Natural killer cell (primary cell): ENCODE measurements around the gene TTC34. TPM values are rescaled to one million over a fixed set of nuclear protein-coding genes. Genes with fewer than 3 reads are reported as not detected.

ENCODE experiments used
- ATAC-seq, 3 donors: fragments of 150-1000 bp in 2 of 3; fragments of 200-7000 bp in 1 of 3; cut with Tn5 transposase; 1 replicate in 1 of 3; 2 replicates in 2 of 3; pipeline ENCODE4 v1.10.0; 2021; ENCODE audit warnings: mild to moderate bottlenecking in 2 of 3, moderate library complexity in 2 of 3
- DNase-seq, 2 donors: peaks; one replicate each; pipeline versions ENCODE4 v3.0.0 to v3.0.0-alpha.2; 2013 to 2021; ENCODE audit warnings: mixed read lengths in 1 of 2
- H3K27ac ChIP-seq: one replicate; pipeline ENCODE4 v1.5.1; 2013; ENCODE audit warnings: mild to moderate bottlenecking, low read length
- H3K27me3 ChIP-seq: one replicate; pipeline ENCODE4 v1.6.1; 2013; ENCODE audit warnings: low read length; ENCODE audit not compliant: control insufficient read depth, insufficient read depth
- H3K36me3 ChIP-seq: one replicate; pipeline ENCODE4 v1.6.1; 2013; ENCODE audit warnings: low read length; ENCODE audit not compliant: control insufficient read depth, insufficient read depth
- H3K4me1 ChIP-seq: one replicate; pipeline ENCODE4 v1.6.1; 2013; ENCODE audit warnings: low read length; ENCODE audit not compliant: control insufficient read depth, insufficient read depth
- H3K4me3 ChIP-seq: one replicate; pipeline ENCODE4 v1.5.1; 2013; ENCODE audit warnings: low read length
- H3K9me3 ChIP-seq: one replicate; pipeline ENCODE4 v1.6.1; 2013; ENCODE audit warnings: low read length; ENCODE audit not compliant: control insufficient read depth, insufficient read depth
- H3K27ac Mint-ChIP-seq, 2 donors: one replicate each; pipeline ENCODE4 v1.8.0; 2022; ENCODE audit warnings: mild to moderate bottlenecking in 2 of 2, mixed read lengths in 2 of 2, moderate library complexity in 1 of 2
- H3K27me3 Mint-ChIP-seq, 2 donors: one replicate each; pipeline ENCODE4 v1.8.0; 2022; ENCODE audit warnings: low read depth in 2 of 2, mixed read lengths in 2 of 2
- H3K36me3 Mint-ChIP-seq: one replicate; pipeline ENCODE4 v1.8.0; 2022; ENCODE audit warnings: mixed read lengths
- H3K4me1 Mint-ChIP-seq, 2 donors: one replicate each; pipeline ENCODE4 v1.8.0; 2022; ENCODE audit warnings: mixed read lengths in 2 of 2
- H3K4me3 Mint-ChIP-seq: one replicate; pipeline ENCODE4 v1.8.0; 2022; ENCODE audit warnings: mild to moderate bottlenecking, moderate library complexity, mixed read lengths
- H3K9me3 Mint-ChIP-seq, 2 donors: one replicate each; pipeline ENCODE4 v1.8.0; 2022; ENCODE audit warnings: mixed read lengths in 2 of 2
- CTCF ChIP-seq: fragments of 200-600 bp; IDR thresholded peaks from one replicate; pipeline ENCODE4 v1.8.0; 2022; ENCODE audit warnings: antibody characterized with exemption
- WGBS: methylation state at CpG from one replicate; pipeline ENCODE4 v1.1.7; 2013; ENCODE audit warnings: missing lambda C conversion rate; ENCODE audit not compliant: insufficient coverage; 5-methylcytosine and 5-hydroxymethylcytosine counted together
- intact Hi-C: fragments of 100-400 bp; cut with micrococcal nuclease; formaldehyde crosslinking; loops from one replicate; pipeline ENCODE4 v1.14.2; 2022
- total RNA-seq, 4 donors: library from RNA; stranded (reverse); fragments of 120-200 nt in 1 of 4; gene quantifications; one replicate each; pipeline versions ENCODE4 v1.2.3 to v1.2.4, GENCODE V29; 2013 to 2022

TTC34 gene
- total RNA-seq, 3 donors from 2014 or later (not counting 1 experiment from before 2014, with no cell fraction given), result 0.80 to 1.4 (median 1.2) TPM

GRCh38 chr1:2796890-2797740, 4.4 kb downstream of the TTC34 start:
- Mint-ChIP-seq H3K4me1 (peaks cover 4 to 6% of the 10 kb centered on the region in 2 donors), H3K27ac (no peak overlapping the region), H3K27me3 (peaks cover 6 to 25% of the 10 kb centered on the region in 2 donors), H3K4me3 (no peak overlapping the region), H3K9me3 (peaks cover 2 to 10% of the 10 kb centered on the region in 2 donors), H3K36me3 (peaks cover 18% of the 10 kb centered on the region)
- no peak for TF ChIP-seq CTCF
- WGBS, result 58% methylated on average over 19 of the region's 19 CpGs
- DNase-seq, result no peak
- no peak for ATAC-seq
- peaks cover 18% of the 10 kb centered on the region for H3K9me3 ChIP-seq
- H3K4me1 ChIP-seq, result peaks cover 10% of the 10 kb centered on the region
- intact Hi-C loops, result no loop called here
- H3K27me3 ChIP-seq, result peaks cover 2% of the 10 kb centered on the region
- no peaks in the 10 kb centered on the region for H3K36me3 ChIP-seq
- H3K27ac ChIP-seq, result no peak overlapping the region
- no peak overlapping the region for H3K4me3 ChIP-seq

GRCh38 chr1:2795926-2796325, 5.6 kb downstream of the TTC34 start:
- peaks cover 19% of the 10 kb centered on the region for H3K36me3 Mint-ChIP-seq
- H3K9me3 Mint-ChIP-seq, result peaks cover 2 to 10% of the 10 kb centered on the region in 2 donors
- H3K4me3 ChIP-seq, result no peak overlapping the region
- no peaks in the 10 kb centered on the region for H3K36me3 ChIP-seq
- no peaks in the 10 kb centered on the region for H3K4me1 ChIP-seq
- H3K27ac ChIP-seq, result no peak overlapping the region
- H3K27ac Mint-ChIP-seq, result no peak overlapping the region
- DNase-seq (no peak), ATAC-seq (no peak)
- peaks cover 2% of the 10 kb centered on the region for H3K27me3 ChIP-seq
- peaks cover 21% of the 10 kb centered on the region for H3K9me3 ChIP-seq
- intact Hi-C loops, result no loop called here
- H3K4me1 Mint-ChIP-seq, result no peaks in the 10 kb centered on the region
- H3K27me3 Mint-ChIP-seq, result peaks cover 9 to 29% of the 10 kb centered on the region in 2 donors
- TF ChIP-seq CTCF, result no peak
- no peak overlapping the region for H3K4me3 Mint-ChIP-seq
- 80% methylated on average over 6 of the region's 6 CpGs for WGBS

- Histone ChIP-seq H3K4me3 (no peak overlapping the region), H3K36me3 (no peaks in the 10 kb centered on the region), H3K27ac (no peak overlapping the region), H3K9me3 (peaks cover 17% of the 10 kb centered on the region), H3K4me1 (peaks cover 2% of the 10 kb centered on the region), H3K27me3 (peaks cover 5% of the 10 kb centered on the region)
- H3K36me3 Mint-ChIP-seq, result peaks cover 19% of the 10 kb centered on the region
- TF ChIP-seq CTCF, result no peak
- H3K9me3 Mint-ChIP-seq, result peaks cover 2 to 10% of the 10 kb centered on the region in 2 donors
- no peaks in the 10 kb centered on the region for H3K4me1 Mint-ChIP-seq
- intact Hi-C loops, result no loop called here
- peaks cover 19 to 28% of the 10 kb centered on the region in 2 donors for H3K27me3 Mint-ChIP-seq
- H3K4me3 Mint-ChIP-seq, result no peak overlapping the region
- no peak overlapping the region for H3K27ac Mint-ChIP-seq
- DNase-seq, result peak in 1 of 2 donors; percentile 7
- 81% methylated on average over 14 of the region's 18 CpGs for WGBS
- ATAC-seq, result no peak
Observed at GRCh38 chr1:2791027-2791760, 10.3 kb downstream of the TTC34 start.
